ENCODE data around the gene NXN.
"Not testable (repeated sequence)": the region's sequence is repeated elsewhere in the genome, so short reads cannot be mapped to it uniquely, and the experiment has no call there.

Gene NXN

DNA sequence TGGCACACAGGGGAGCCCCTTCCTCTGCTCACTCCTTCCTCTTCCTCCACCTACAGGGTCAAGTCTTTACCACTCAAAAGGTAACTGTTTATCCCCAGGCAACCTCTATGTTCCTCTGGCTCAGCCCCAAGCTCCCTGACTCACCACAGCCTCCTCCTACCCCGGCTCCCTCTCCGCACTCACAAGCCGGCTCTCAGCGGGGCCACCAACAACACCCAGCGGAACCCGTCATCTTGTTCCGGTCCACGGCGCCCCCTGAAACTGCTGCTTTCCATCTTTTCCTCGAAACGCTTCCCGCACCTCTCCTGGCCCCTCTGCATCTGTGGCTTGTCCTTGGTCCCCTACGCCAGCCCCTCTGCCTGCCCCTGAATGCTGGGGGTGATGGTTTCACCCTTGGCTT lies 58.4 kb downstream of the NXN start:
- H3K27me3 ChIP-seq (ENCODE audit: insufficient read depth, low read length), result no peaks in the 10 kb centered on the region

DNA sequence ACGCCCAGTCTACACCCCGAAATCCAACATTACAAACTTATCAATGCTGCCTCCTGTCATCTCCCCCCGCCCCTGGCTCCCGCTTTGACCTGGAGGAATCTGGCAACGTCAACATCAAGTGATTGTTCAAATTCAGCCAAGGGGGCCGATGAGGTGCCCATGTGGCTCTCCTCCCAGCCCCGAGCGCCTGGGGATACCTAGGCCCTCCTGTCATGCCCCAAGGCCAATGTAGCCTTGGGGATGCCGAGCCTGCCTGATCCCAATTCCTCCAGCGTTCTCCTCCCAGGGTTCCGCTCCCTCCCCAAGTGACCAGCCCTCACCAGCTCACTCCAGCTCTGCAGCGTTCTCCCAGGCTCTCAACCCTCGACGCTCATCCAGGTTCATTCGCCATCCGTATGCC lies 59.4 kb downstream of the NXN start:
- peaks cover 17% of the 10 kb centered on the region for H3K4me1 ChIP-seq (ENCODE audit: insufficient read depth, low read length)
- no peak overlapping the region for H3K27ac ChIP-seq (ENCODE audit: low read length)
- H3K27me3 ChIP-seq (ENCODE audit: insufficient read depth, low read length), result no peaks in the 10 kb centered on the region
- no peaks in the 10 kb centered on the region for H3K9me3 ChIP-seq (ENCODE audit: insufficient read depth, low read depth, low read length)
- H3K4me3 ChIP-seq (ENCODE audit: low read length), result no peak overlapping the region
- H3K36me3 ChIP-seq (ENCODE audit: insufficient read depth, low read depth, low read length), result peaks cover 4% of the 10 kb centered on the region; the same call in 1 of the 2 replicates
- no peak overlapping the region for H3K9ac ChIP-seq (ENCODE audit: low read depth, low read length)

More for the DNA sequence above, 58.4 kb downstream of the NXN start:
- Histone ChIP-seq H3K4me1 (ENCODE audit: insufficient read depth, low read length) (peaks cover 11% of the 10 kb centered on the region), H3K27ac (ENCODE audit: low read length) (no peak overlapping the region), H3K9me3 (ENCODE audit: insufficient read depth, low read depth, low read length) (no peaks in the 10 kb centered on the region), H3K9ac (ENCODE audit: low read depth, low read length) (no peak overlapping the region), H3K36me3 (ENCODE audit: insufficient read depth, low read depth, low read length) (peaks cover 4% of the 10 kb centered on the region; the same call in 1 of the 2 replicates), H3K4me3 (ENCODE audit: low read length) (no peak overlapping the region)

DNA sequence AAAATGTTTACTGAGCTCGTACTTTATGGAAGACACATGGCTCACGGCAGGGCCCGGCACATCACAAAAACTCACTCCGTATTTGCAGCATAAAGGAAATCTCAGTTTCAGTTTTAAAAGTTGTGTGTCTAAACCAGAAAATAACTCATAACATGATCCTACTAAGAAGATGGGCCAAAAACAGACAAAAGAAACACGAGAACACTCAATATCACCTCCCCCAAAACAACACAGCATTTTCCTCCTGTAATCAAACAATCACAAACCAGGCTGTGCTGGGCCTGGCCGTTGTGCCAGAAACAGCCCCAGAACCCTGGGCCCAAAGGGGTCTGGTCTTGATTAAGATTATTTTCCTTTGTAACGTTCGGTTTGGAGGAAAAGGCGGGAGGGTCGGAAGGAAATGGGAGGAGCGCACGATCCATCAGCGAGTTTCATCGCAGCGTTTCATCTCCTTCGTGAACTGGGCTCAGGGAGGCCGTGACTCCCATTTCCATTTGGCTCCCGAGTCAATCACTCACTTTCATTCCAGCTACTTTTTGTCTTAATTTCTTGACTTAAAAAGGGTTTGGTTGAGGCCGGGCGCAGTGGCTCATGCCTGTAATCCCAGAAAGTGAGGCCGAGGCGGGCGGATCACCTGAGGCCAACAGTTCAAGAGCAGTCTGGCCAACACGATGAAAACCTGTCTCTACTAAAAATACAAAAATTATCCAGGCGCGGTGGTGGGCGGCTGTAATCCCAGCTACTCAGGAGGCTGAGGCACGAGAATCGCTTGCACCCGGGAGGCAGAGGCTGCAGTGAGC lies 61.4 kb downstream of the NXN start:
- Histone ChIP-seq H3K27me3 (ENCODE audit: insufficient read depth, low read length) (no peaks in the 10 kb centered on the region), H3K9me3 (ENCODE audit: insufficient read depth, low read depth, low read length) (no peaks in the 10 kb centered on the region), H3K4me3 (ENCODE audit: low read length) (no peak overlapping the region), H3K4me1 (ENCODE audit: insufficient read depth, low read length) (peaks cover 12% of the 10 kb centered on the region), H3K27ac (ENCODE audit: low read length) (no peak overlapping the region), H3K9ac (ENCODE audit: low read depth, low read length) (no peak overlapping the region), H3K36me3 (ENCODE audit: insufficient read depth, low read depth, low read length) (peaks cover 2% of the 10 kb centered on the region; the same call in 1 of the 2 replicates)

DNA sequence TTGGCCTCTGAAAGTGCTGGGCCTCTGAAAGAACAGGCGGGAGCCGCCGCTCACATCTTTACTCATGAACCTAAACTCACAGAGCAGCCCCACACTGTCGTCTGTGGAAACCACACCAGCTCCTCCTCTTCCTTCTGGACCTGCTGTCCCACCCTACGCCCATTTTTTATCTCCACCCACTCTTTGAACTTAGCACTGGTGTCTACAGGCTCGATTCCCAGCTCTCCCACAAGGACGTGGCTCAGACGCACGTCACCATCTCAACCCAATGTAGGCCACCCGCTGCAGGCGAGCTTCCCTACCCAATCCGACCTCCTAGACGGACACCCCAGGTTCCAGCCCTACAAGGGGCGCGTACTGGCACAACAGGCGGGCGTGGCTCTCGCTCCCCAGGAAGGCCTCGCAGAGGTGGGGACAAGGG lies 62.2 kb downstream of the NXN start:
- Histone ChIP-seq H3K9ac (ENCODE audit: low read depth, low read length) (no peak overlapping the region), H3K4me1 (ENCODE audit: insufficient read depth, low read length) (peaks cover 12% of the 10 kb centered on the region), H3K27me3 (ENCODE audit: insufficient read depth, low read length) (no peaks in the 10 kb centered on the region)

DNA sequence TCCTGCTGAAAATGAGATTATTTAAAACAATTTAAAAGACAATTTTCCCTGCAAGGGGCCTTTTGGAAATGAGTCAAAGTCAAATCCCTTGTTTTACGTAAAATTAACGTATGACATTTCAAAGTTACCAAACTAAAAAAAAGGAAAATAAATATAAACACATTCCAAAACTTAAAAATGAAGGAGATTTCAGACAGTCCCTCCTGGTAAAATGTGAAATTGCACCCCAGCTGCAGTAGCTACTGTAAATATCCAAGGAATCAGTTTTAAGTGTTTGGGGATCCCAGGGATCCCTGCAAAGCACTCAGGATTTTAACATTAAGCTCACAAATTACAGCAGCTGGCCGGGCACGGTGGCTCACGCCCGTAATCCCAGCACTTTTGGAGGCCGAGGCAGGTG lies 63.3 kb downstream of the NXN start:
- Histone ChIP-seq H3K36me3 (ENCODE audit: insufficient read depth, low read depth, low read length) (no peaks in the 10 kb centered on the region), H3K4me1 (ENCODE audit: insufficient read depth, low read length) (peaks cover 12% of the 10 kb centered on the region), H3K9me3 (ENCODE audit: insufficient read depth, low read depth, low read length) (no peaks in the 10 kb centered on the region), H3K27ac (ENCODE audit: low read length) (peak overlapping the region; percentile 73), H3K9ac (ENCODE audit: low read depth, low read length) (peak overlapping the region; percentile 64; the same call in 1 of the 2 replicates), H3K4me3 (ENCODE audit: low read length) (peak overlapping the region; percentile 20; the same call in 1 of the 2 replicates), H3K27me3 (ENCODE audit: insufficient read depth, low read length) (no peaks in the 10 kb centered on the region)

More for the DNA sequence above, 62.2 kb downstream of the NXN start:
- Histone ChIP-seq H3K4me3 (ENCODE audit: low read length) (no peak overlapping the region), H3K9me3 (ENCODE audit: insufficient read depth, low read depth, low read length) (no peaks in the 10 kb centered on the region), H3K36me3 (ENCODE audit: insufficient read depth, low read depth, low read length) (no peaks in the 10 kb centered on the region), H3K27ac (ENCODE audit: low read length) (no peak overlapping the region)

DNA sequence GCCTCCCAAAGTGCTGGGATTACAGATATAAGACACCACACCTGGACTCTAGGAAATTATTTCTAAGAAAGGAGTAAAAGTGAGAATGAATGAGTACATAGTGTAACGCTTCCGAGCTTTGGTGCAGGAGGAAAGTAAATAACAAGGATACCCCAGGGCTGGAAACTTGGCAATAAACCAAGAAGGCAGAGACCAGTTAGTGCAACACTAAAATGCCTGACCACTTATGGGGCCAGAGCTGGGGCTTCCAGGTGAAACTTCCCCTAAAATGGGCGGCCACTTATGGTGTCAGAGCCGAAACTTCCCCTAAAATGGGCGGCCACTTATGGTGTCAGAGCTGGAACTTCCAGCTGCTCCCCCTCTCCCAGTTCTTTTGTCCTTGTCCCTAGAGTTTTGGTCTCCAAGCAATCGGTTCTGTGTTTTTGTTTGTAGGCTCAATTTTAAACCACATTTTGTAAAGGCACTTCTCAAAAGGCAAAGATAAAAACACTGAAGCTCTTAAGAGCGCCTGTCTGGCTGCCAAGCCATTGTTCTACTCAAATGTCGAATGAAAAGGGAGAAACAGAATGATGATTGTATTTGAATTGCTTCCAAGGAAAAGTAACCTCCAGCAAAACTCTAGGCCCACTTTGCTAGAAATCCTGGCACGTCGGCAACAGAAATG lies 63.9 kb downstream of the NXN start:
- Histone ChIP-seq H3K4me1 (ENCODE audit: insufficient read depth, low read length) (peaks cover 15% of the 10 kb centered on the region), H3K9ac (ENCODE audit: low read depth, low read length) (peak overlapping the region; percentile 64; the same call in 1 of the 2 replicates), H3K27ac (ENCODE audit: low read length) (peak overlapping the region; percentile 73), H3K9me3 (ENCODE audit: insufficient read depth, low read depth, low read length) (no peaks in the 10 kb centered on the region), H3K27me3 (ENCODE audit: insufficient read depth, low read length) (no peaks in the 10 kb centered on the region), H3K36me3 (ENCODE audit: insufficient read depth, low read depth, low read length) (no peaks in the 10 kb centered on the region), H3K4me3 (ENCODE audit: low read length) (peak overlapping the region; percentile 20; the same call in 1 of the 2 replicates)

DNA sequence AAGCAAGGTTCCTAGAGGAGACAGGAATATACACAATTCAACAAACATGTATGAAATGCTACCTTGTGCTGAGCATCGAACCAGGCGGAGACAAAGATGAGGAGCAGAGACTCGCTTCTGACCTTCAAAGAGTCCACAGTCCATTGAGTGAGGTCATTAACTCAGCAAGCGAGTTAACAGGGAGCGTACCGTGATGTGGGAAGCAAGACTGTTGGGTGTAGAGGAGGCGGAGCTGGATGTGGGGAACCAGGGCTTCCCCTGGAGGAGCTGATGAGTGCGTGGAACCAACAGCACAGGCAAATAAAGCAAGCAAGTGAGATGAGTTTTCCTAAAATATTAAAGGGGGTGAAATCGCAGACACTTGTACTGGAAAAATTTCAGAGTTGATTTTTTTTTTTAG lies 65.0 kb downstream of the NXN start:
- H3K9me3 ChIP-seq (ENCODE audit: insufficient read depth, low read depth, low read length), result no peaks in the 10 kb centered on the region
- no peak overlapping the region for H3K9ac ChIP-seq (ENCODE audit: low read depth, low read length)
- no peak overlapping the region for H3K27ac ChIP-seq (ENCODE audit: low read length)
- no peaks in the 10 kb centered on the region for H3K27me3 ChIP-seq (ENCODE audit: insufficient read depth, low read length)
- H3K4me3 ChIP-seq (ENCODE audit: low read length), result no peak overlapping the region
- no peaks in the 10 kb centered on the region for H3K36me3 ChIP-seq (ENCODE audit: insufficient read depth, low read depth, low read length)
- H3K4me1 ChIP-seq (ENCODE audit: insufficient read depth, low read length), result peaks cover 15% of the 10 kb centered on the region

DNA sequence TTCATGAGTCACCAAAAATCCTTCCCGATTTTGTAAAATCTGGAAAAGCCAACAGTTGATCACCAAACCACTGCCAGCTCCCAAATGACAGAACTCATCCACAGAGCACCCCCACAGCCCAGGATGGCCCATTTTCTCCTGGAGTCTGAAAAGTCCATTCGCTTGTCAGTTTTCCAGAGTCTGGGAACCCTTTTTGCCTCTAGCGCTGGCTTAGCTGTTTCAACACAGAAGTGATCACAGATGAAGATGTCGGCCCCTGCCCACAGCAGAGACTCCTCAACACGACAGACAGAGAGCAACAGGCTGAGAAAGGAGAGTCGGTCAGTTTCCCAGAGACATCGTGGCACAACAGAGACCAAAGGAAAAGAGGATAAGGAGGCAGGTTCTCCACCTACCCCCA lies 66.4 kb downstream of the NXN start:
- no peak overlapping the region for H3K9ac ChIP-seq (ENCODE audit: low read depth, low read length)
- H3K4me3 ChIP-seq (ENCODE audit: low read length), result no peak overlapping the region
- H3K9me3 ChIP-seq (ENCODE audit: insufficient read depth, low read depth, low read length), result no peaks in the 10 kb centered on the region
- no peaks in the 10 kb centered on the region for H3K36me3 ChIP-seq (ENCODE audit: insufficient read depth, low read depth, low read length)
- no peaks in the 10 kb centered on the region for H3K27me3 ChIP-seq (ENCODE audit: insufficient read depth, low read length)
- peaks cover 15% of the 10 kb centered on the region for H3K4me1 ChIP-seq (ENCODE audit: insufficient read depth, low read length)
- no peak overlapping the region for H3K27ac ChIP-seq (ENCODE audit: low read length)

DNA sequence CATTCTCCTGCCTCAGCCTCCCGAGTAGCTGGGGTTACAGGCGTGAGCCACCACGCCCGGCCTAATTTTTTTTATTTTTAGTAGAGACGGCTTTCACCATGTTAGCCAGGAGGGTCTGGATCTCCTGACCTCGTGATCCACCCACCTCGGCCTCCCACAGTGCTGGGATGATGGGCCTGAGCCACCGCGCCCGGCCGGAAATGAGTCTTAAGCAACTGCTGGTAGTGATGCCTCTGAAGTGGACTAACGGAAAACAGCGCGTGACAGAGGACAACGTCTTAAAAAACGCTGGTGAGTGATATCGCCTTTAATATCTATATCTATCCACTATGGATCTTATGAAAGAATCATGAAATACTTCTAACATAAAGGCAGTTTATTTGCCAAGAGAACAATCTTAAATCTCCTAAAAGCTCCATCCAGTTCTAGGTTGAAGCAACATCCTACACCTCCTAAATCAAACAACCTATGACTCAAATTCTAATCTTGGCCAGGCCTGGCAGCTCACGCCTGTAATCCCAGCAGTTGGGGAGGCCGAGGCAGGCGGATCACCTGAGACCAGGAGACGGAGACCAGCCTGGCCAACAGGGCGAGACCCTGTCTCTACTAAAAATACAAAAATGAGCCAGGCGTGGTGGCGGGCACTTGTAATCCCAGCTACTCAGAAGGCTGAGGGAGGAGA lies 69.8 kb downstream of the NXN start:
- no peak overlapping the region for H3K27ac ChIP-seq (ENCODE audit: low read length)
- H3K36me3 ChIP-seq (ENCODE audit: insufficient read depth, low read depth, low read length), result no peaks in the 10 kb centered on the region
- H3K9ac ChIP-seq (ENCODE audit: low read depth, low read length), result no peak overlapping the region
- H3K4me3 ChIP-seq (ENCODE audit: low read length), result no peak overlapping the region
- no peaks in the 10 kb centered on the region for H3K27me3 ChIP-seq (ENCODE audit: insufficient read depth, low read length)
- H3K9me3 ChIP-seq (ENCODE audit: insufficient read depth, low read depth, low read length), result no peaks in the 10 kb centered on the region
- peaks cover 5% of the 10 kb centered on the region; the same call in 1 of the 2 replicates for H3K4me1 ChIP-seq (ENCODE audit: insufficient read depth, low read length)

DNA sequence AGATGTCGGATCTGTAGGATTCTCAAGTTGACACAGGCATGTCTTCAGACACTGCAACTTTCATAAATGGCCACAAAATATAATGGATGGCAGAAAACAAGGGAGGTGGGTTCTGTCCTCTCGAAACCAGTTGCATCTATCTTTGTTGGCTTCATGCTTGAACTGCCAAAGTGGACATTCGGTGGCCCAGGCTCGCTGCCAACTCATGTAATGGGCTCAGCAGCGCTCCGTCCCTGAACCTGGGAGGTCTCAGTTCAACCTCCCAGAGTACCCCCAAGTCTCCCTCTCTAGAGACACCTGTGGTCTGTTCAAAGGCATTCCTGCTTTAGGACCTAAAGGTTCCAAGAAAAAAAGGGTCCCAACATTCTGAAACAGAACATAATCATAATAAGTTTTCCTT lies 71.9 kb downstream of the NXN start:
- H3K27ac ChIP-seq (ENCODE audit: low read length), result no peak overlapping the region
- H3K9ac ChIP-seq (ENCODE audit: low read depth, low read length), result no peak overlapping the region
- H3K4me3 ChIP-seq (ENCODE audit: low read length), result no peak overlapping the region
- peaks cover 3% of the 10 kb centered on the region; the same call in 1 of the 2 replicates for H3K4me1 ChIP-seq (ENCODE audit: insufficient read depth, low read length)
- no peaks in the 10 kb centered on the region for H3K9me3 ChIP-seq (ENCODE audit: insufficient read depth, low read depth, low read length)
- no peaks in the 10 kb centered on the region for H3K27me3 ChIP-seq (ENCODE audit: insufficient read depth, low read length)
- H3K36me3 ChIP-seq (ENCODE audit: insufficient read depth, low read depth, low read length), result no peaks in the 10 kb centered on the region

DNA sequence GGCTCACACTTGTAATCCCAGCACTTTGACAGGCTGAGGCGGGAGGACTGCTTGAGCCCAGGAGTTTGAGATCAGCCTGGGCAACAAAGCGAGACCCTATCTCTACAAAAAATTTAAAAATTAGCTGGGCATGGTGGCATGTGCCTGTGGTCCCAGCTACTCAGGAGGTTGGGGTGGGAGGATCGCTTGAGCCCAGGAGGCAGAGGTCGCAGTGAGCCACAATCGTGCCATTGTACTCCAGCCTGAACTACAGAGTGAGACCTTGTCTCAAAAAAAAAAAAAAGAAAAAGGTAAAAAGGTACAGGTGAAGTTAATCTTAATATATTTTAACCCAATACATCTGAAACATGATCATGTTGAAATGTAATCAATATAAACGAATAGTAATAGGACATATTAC lies 73.9 kb downstream of the NXN start:
- not testable (repeated sequence) for H3K27me3 ChIP-seq (ENCODE audit: insufficient read depth, low read length); H3K9me3 ChIP-seq (ENCODE audit: insufficient read depth, low read depth, low read length); H3K27ac ChIP-seq (ENCODE audit: low read length); H3K4me3 ChIP-seq (ENCODE audit: low read length); H3K9ac ChIP-seq (ENCODE audit: low read depth, low read length); H3K36me3 ChIP-seq (ENCODE audit: insufficient read depth, low read depth, low read length)
- peaks cover 13% of the 10 kb centered on the region for H3K4me1 ChIP-seq (ENCODE audit: insufficient read depth, low read length)

Data from iPS-20b (cell line).